ENCODE data around the gene PRKAG2.
A peak's percentile ranks its signal among the peaks of the same experiment; 100 is the strongest.

Gene PRKAG2

GRCh38 chr7:151819866-151820265 lies 57.0 kb downstream of the PRKAG2 start:
- Histone ChIP-seq H3K27me3 (ENCODE audit: control insufficient read depth, insufficient read depth, low read length) (no peaks in the 10 kb centered on the region), H3K4me1 (ENCODE audit: control insufficient read depth, insufficient read depth, low read length) (peaks cover 73% of the 10 kb centered on the region), H3K9ac (ENCODE audit: low read length) (no peak overlapping the region), H3K9me3 (ENCODE audit: control insufficient read depth, low read length) (no peaks in the 10 kb centered on the region), H3K36me3 (ENCODE audit: control insufficient read depth, insufficient read depth, low read length) (no peaks in the 10 kb centered on the region), H3K4me3 (ENCODE audit: low read length) (no peak overlapping the region)

GRCh38 chr7:151818674-151819519 lies 58.0 kb downstream of the PRKAG2 start:
- Histone ChIP-seq H3K9ac (ENCODE audit: low read length) (no peak overlapping the region), H3K4me1 (ENCODE audit: control insufficient read depth, insufficient read depth, low read length) (peaks cover 72% of the 10 kb centered on the region), H3K4me3 (ENCODE audit: low read length) (no peak overlapping the region), H3K36me3 (ENCODE audit: control insufficient read depth, insufficient read depth, low read length) (no peaks in the 10 kb centered on the region), H3K9me3 (ENCODE audit: control insufficient read depth, low read length) (no peaks in the 10 kb centered on the region), H3K27me3 (ENCODE audit: control insufficient read depth, insufficient read depth, low read length) (no peaks in the 10 kb centered on the region)

DNA sequence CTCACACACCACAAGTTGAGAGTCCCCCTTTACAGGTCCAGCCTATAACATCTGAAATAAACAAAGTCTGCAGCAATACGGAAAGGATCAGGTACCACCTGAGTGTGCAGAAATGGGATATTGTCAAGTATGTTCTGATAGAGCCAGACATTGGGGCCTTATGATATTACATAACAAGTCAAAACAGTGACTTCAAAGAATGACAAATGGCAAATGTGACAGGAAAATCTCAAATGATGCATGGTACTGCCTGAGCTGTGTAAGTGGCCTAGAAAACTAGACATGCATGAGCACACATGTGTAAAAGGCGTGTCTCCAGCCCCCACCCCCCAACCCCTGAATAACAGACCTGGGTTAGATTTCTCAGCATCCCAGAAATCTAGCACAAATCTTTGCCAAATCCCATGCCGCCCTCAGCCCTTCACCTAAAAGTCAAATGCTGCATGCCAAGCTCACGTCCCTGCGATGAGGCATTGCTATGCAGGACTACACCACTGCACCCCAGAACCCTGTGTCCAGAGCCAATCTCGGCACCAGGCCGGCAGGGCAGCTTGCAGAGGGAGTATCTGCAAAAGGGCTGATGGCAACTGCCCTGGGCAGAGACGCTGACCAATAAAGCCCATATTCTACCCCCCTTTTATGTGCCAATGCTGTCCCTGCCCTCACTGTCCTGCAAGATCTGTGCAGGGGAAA lies 58.8 kb downstream of the PRKAG2 start:
- Histone ChIP-seq H3K27me3 (ENCODE audit: control insufficient read depth, insufficient read depth, low read length) (no peaks in the 10 kb centered on the region), H3K9me3 (ENCODE audit: control insufficient read depth, low read length) (no peaks in the 10 kb centered on the region), H3K36me3 (ENCODE audit: control insufficient read depth, insufficient read depth, low read length) (no peaks in the 10 kb centered on the region), H3K4me3 (ENCODE audit: low read length) (no peak overlapping the region), H3K9ac (ENCODE audit: low read length) (no peak overlapping the region), H3K4me1 (ENCODE audit: control insufficient read depth, insufficient read depth, low read length) (peaks cover 72% of the 10 kb centered on the region)

DNA sequence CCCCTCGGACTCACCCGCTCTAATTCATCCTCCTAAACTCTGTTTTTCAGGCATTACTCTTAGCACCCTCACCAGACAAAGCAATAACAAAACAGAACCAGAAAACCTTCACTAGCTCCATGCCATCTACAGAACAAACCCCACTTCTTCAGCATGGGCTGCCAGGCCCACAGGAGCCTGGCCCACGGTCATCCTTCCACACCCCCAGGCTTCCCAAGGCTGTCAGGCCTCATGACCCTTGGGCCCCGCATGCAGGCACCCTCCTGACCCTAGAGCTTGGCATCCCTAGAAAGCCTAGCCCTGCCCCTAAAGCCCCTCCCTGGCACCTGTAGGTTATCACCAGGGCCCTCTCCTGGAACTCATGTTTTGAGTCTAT lies 59.6 kb downstream of the PRKAG2 start:
- H3K9me3 ChIP-seq (ENCODE audit: control insufficient read depth, low read length) = no peaks in the 10 kb centered on the region
- H3K27me3 ChIP-seq (ENCODE audit: control insufficient read depth, insufficient read depth, low read length) = no peaks in the 10 kb centered on the region
- H3K4me3 ChIP-seq (ENCODE audit: low read length) = no peak overlapping the region
- H3K36me3 ChIP-seq (ENCODE audit: control insufficient read depth, insufficient read depth, low read length) = no peaks in the 10 kb centered on the region
- H3K4me1 ChIP-seq (ENCODE audit: control insufficient read depth, insufficient read depth, low read length) = peaks cover 69% of the 10 kb centered on the region
- H3K9ac ChIP-seq (ENCODE audit: low read length) = no peak overlapping the region

DNA sequence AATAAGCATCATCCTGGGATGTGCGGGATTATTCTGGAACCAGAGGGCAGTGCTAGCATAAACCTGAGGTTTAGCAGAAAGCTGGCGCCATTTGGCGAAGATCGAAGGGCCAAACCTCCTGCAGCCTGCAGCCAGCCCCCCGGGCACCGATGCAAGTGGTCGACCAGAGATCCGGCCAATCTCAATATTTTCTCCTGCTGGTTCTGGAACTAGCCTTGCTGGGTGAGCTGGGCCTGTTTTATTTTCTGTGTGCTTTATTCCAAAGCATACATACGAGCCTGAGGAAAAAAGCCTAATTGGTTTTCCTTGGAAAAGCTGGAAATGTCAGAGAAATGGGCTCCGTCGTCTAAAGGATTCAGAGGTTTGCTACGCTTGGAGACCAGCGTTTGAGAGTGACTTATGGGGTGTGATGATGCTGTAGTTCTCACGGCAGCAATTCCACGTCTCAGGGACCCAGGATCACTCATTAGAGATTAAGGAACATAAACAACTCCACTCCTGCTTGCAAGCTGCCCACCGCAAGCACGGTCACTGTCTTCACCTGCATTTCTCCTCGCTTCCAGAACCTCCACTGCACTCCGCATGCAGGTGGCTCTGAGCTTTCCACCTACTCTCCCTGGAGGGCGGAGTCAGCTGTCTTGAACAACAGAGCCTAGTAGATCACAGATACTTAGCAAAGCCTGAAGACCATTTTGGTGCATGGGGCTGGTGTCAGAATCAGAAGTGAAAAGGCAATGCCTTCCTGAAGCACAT lies 60.2 kb downstream of the PRKAG2 start:
- H3K9me3 ChIP-seq (ENCODE audit: control insufficient read depth, low read length) = no peaks in the 10 kb centered on the region
- H3K4me1 ChIP-seq (ENCODE audit: control insufficient read depth, insufficient read depth, low read length) = peaks cover 64% of the 10 kb centered on the region
- H3K9ac ChIP-seq (ENCODE audit: low read length) = no peak overlapping the region
- H3K36me3 ChIP-seq (ENCODE audit: control insufficient read depth, insufficient read depth, low read length) = no peaks in the 10 kb centered on the region
- no peak overlapping the region for H3K4me3 ChIP-seq (ENCODE audit: low read length)
- no peaks in the 10 kb centered on the region for H3K27me3 ChIP-seq (ENCODE audit: control insufficient read depth, insufficient read depth, low read length)

- H3K4me1 ChIP-seq (ENCODE audit: control insufficient read depth, insufficient read depth, low read length) = peaks cover 64% of the 10 kb centered on the region
- no peaks in the 10 kb centered on the region for H3K9me3 ChIP-seq (ENCODE audit: control insufficient read depth, low read length)
- no peak overlapping the region for H3K9ac ChIP-seq (ENCODE audit: low read length)
- H3K27me3 ChIP-seq (ENCODE audit: control insufficient read depth, insufficient read depth, low read length) = no peaks in the 10 kb centered on the region
- H3K4me3 ChIP-seq (ENCODE audit: low read length) = no peak overlapping the region
- no peaks in the 10 kb centered on the region for H3K36me3 ChIP-seq (ENCODE audit: control insufficient read depth, insufficient read depth, low read length)
Observed at GRCh38 chr7:151815419-151815818, 61.5 kb downstream of the PRKAG2 start.

- Histone ChIP-seq H3K4me3 (ENCODE audit: low read length) (no peak overlapping the region), H3K9ac (ENCODE audit: low read length) (no peak overlapping the region), H3K9me3 (ENCODE audit: control insufficient read depth, low read length) (no peaks in the 10 kb centered on the region), H3K4me1 (ENCODE audit: control insufficient read depth, insufficient read depth, low read length) (peaks cover 65% of the 10 kb centered on the region), H3K27me3 (ENCODE audit: control insufficient read depth, insufficient read depth, low read length) (no peaks in the 10 kb centered on the region), H3K36me3 (ENCODE audit: control insufficient read depth, insufficient read depth, low read length) (no peaks in the 10 kb centered on the region)
Observed at GRCh38 chr7:151814400-151815009, 62.4 kb downstream of the PRKAG2 start.

GRCh38 chr7:151813997-151814396 lies 62.9 kb downstream of the PRKAG2 start:
- H3K36me3 ChIP-seq (ENCODE audit: control insufficient read depth, insufficient read depth, low read length) = no peaks in the 10 kb centered on the region
- H3K4me3 ChIP-seq (ENCODE audit: low read length) = no peak overlapping the region
- peaks cover 65% of the 10 kb centered on the region for H3K4me1 ChIP-seq (ENCODE audit: control insufficient read depth, insufficient read depth, low read length)
- H3K27me3 ChIP-seq (ENCODE audit: control insufficient read depth, insufficient read depth, low read length) = no peaks in the 10 kb centered on the region
- no peaks in the 10 kb centered on the region for H3K9me3 ChIP-seq (ENCODE audit: control insufficient read depth, low read length)
- H3K9ac ChIP-seq (ENCODE audit: low read length) = no peak overlapping the region

DNA sequence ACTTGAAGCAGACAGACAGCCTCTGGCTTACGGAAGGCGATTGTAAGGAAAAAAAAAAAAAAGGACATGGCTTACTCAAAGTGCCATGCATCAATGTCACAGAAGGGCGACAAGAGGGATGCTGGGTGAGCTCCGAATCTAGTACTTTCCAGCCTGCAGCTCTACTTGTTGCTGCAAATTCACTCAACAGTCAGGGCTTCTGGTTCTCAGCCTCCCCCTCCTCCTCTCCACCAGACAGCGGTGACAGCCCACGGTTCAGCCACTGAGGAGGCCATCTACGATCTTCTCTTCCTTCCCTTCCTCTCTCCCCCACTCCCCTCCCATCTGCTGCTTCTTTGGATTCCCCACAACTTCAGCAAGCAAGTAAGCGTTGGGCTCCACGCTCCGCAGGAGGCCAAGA lies 63.5 kb downstream of the PRKAG2 start:
- H3K4me1 ChIP-seq (ENCODE audit: control insufficient read depth, insufficient read depth, low read length) = peaks cover 65% of the 10 kb centered on the region
- no peak overlapping the region for H3K9ac ChIP-seq (ENCODE audit: low read length)
- no peak overlapping the region for H3K4me3 ChIP-seq (ENCODE audit: low read length)

GRCh38 chr7:151812967-151813366 lies 63.9 kb downstream of the PRKAG2 start:
- no peaks in the 10 kb centered on the region for H3K27me3 ChIP-seq (ENCODE audit: control insufficient read depth, insufficient read depth, low read length)
- H3K9ac ChIP-seq (ENCODE audit: low read length) = no peak overlapping the region
- no peak overlapping the region for H3K4me3 ChIP-seq (ENCODE audit: low read length)
- no peaks in the 10 kb centered on the region for H3K9me3 ChIP-seq (ENCODE audit: control insufficient read depth, low read length)
- H3K4me1 ChIP-seq (ENCODE audit: control insufficient read depth, insufficient read depth, low read length) = peaks cover 65% of the 10 kb centered on the region
- no peaks in the 10 kb centered on the region for H3K36me3 ChIP-seq (ENCODE audit: control insufficient read depth, insufficient read depth, low read length)

More for the DNA sequence above, 63.5 kb downstream of the PRKAG2 start:
- H3K27me3 ChIP-seq (ENCODE audit: control insufficient read depth, insufficient read depth, low read length) = no peaks in the 10 kb centered on the region
- H3K36me3 ChIP-seq (ENCODE audit: control insufficient read depth, insufficient read depth, low read length) = no peaks in the 10 kb centered on the region
- H3K9me3 ChIP-seq (ENCODE audit: control insufficient read depth, low read length) = no peaks in the 10 kb centered on the region

DNA sequence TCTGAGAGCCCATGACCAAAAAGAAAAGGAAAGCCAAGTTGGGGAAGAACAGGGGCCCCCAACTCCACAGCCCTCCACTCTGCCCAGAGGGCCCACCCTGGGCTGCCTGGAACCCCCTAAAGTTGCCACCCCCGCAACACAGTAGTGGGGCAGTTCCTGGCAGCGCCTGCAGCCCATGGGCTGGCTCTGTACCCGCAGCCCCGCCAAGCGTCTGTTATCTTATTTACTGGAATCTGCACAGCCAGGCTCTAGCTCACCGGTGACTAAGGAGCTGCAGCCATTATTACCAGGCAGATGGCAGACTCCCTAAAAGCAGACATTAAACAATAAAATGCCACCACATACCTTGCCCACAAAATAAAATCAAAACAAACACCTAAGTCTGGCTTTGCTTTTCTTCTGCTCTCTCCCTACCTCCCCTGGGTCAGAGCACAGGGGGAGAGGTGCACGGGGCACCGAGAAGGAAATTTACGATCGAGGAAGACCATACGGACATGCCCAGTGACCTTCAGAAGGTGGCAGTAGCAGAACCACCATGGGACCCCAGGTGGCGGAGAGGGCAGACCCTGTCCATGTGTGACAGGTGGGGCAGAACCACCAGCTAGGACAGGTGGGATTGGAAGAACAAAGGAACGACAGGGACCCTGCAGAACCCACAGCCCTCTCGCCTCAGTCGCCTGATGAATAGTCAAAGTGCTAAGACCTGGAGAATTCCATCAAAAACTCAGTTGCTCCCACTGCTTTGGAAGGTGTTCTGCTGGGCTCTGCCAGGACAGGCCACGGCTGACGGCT lies 66.3 kb downstream of the PRKAG2 start:
- no peaks in the 10 kb centered on the region for H3K9me3 ChIP-seq (ENCODE audit: control insufficient read depth, low read length)
- H3K4me1 ChIP-seq (ENCODE audit: control insufficient read depth, insufficient read depth, low read length) = peaks cover 77% of the 10 kb centered on the region
- H3K36me3 ChIP-seq (ENCODE audit: control insufficient read depth, insufficient read depth, low read length) = no peaks in the 10 kb centered on the region
- no peak overlapping the region for H3K4me3 ChIP-seq (ENCODE audit: low read length)
- H3K27me3 ChIP-seq (ENCODE audit: control insufficient read depth, insufficient read depth, low read length) = no peaks in the 10 kb centered on the region
- peak overlapping the region; percentile 15 for H3K9ac ChIP-seq (ENCODE audit: low read length)

Measured in mucosa of stomach (tissue), 1 donor.